CD14-positive monocyte (primary cell): Measurements from ENCODE around the gene MBIP. TPM values are rescaled to one million over a fixed set of nuclear protein-coding genes. Genes with fewer than 3 reads are reported as not detected.

ENCODE experiments used
- DNase-seq, 3 donors: peaks; one replicate each; pipeline ENCODE4 v3.0.0-alpha.2; 2011 to 2022
- H2AFZ ChIP-seq: 2 replicates; pipeline ENCODE4 v1.6.0; 2012; ENCODE audit warnings: mild to moderate bottlenecking, low read depth, low read length, inconsistent platforms; ENCODE audit not compliant: insufficient read depth, poor library complexity, severe bottlenecking
- H3K27ac ChIP-seq, 2 donors: 1 replicate in 1 of 2; 2 replicates in 1 of 2; pipeline ENCODE4 v1.5.1; 2012 to 2013; ENCODE audit warnings: low read length in 2 of 2, control low read depth in 1 of 2, inconsistent platforms in 1 of 2, low read depth in 1 of 2, mild to moderate bottlenecking in 1 of 2
- H3K27me3 ChIP-seq, 2 donors: one replicate each; pipeline versions ENCODE4 v1.6.0 to v1.6.1; 2011 to 2013; ENCODE audit warnings: low read length in 2 of 2; ENCODE audit not compliant: control insufficient read depth in 2 of 2, insufficient read depth in 2 of 2
- H3K36me3 ChIP-seq, 2 donors: replicated peaks in 1 of 2; 1 replicate in 1 of 2; 2 replicates in 1 of 2; pipeline versions ENCODE4 v1.5.1 to v1.6.1; 2012 to 2013; ENCODE audit warnings: low read length in 2 of 2, control low read depth in 1 of 2, inconsistent platforms in 1 of 2, mild to moderate bottlenecking in 1 of 2; ENCODE audit not compliant: insufficient read depth in 2 of 2, control insufficient read depth in 1 of 2
- H3K4me1 ChIP-seq, 2 donors: 1 replicate in 1 of 2; 2 replicates in 1 of 2; pipeline versions ENCODE4 v1.5.1 to v1.6.1; 2012 to 2013; ENCODE audit warnings: low read length in 2 of 2, control low read depth in 1 of 2, inconsistent platforms in 1 of 2, mild to moderate bottlenecking in 1 of 2, moderate library complexity in 1 of 2; ENCODE audit not compliant: insufficient read depth in 2 of 2, control insufficient read depth in 1 of 2
- H3K4me2 ChIP-seq: replicated peaks from 2 replicates; pipeline ENCODE3; 2012; ENCODE audit warnings: low read length, moderate library complexity, mild to moderate bottlenecking; ENCODE audit not compliant: poor library complexity, severe bottlenecking; ENCODE audit errors: extremely low read depth
- H3K4me3 ChIP-seq, 3 experiments: fragments of 200-600 bp in 1 of 3; sonication (generic) in 1 of 3; replicated peaks in 1 of 3; 1 replicate in 2 of 3; 2 replicates in 1 of 3; pipeline ENCODE4 v1.5.1; 2011 to 2013; ENCODE audit warnings: low read length in 3 of 3, mild to moderate bottlenecking in 3 of 3, control low read depth in 2 of 3, low read depth in 2 of 3, inconsistent platforms in 1 of 3, moderate library complexity in 1 of 3
- H3K79me2 ChIP-seq: 2 replicates; pipeline ENCODE4 v1.6.0; 2012; ENCODE audit warnings: mild to moderate bottlenecking, control low read depth, inconsistent platforms, low read length, moderate library complexity; ENCODE audit not compliant: insufficient read depth
- H3K9ac ChIP-seq: 2 replicates; pipeline ENCODE4 v1.6.0; 2017; ENCODE audit warnings: low read length, mild to moderate bottlenecking; ENCODE audit not compliant: insufficient read depth, poor library complexity, severe bottlenecking
- H3K9me3 ChIP-seq, 2 donors: replicated peaks in 1 of 2; 1 replicate in 1 of 2; 2 replicates in 1 of 2; pipeline versions ENCODE4 v1.5.1 to v1.6.1; 2012 to 2013; ENCODE audit warnings: low read length in 2 of 2, control low read depth in 1 of 2; ENCODE audit not compliant: control insufficient read depth in 1 of 2, insufficient read depth in 1 of 2
- H4K20me1 ChIP-seq: 2 replicates; pipeline ENCODE4 v1.6.0; 2012; ENCODE audit warnings: mild to moderate bottlenecking, low read length, control low read depth, moderate library complexity; ENCODE audit not compliant: insufficient read depth
- H3K27ac Mint-ChIP-seq, 7 donors: one replicate each; pipeline ENCODE4 v1.8.0; 2020; ENCODE audit warnings: mild to moderate bottlenecking in 7 of 7, mixed read lengths in 7 of 7, moderate library complexity in 6 of 7, inconsistent platforms in 2 of 7
- H3K27me3 Mint-ChIP-seq, 3 donors: one replicate each; pipeline ENCODE4 v1.8.0; 2021 to 2022; ENCODE audit warnings: low read depth in 3 of 3, mild to moderate bottlenecking in 3 of 3, mixed read lengths in 3 of 3, moderate library complexity in 3 of 3, inconsistent platforms in 1 of 3
- H3K36me3 Mint-ChIP-seq, 2 donors: one replicate each; pipeline ENCODE4 v1.8.0; 2020; ENCODE audit warnings: mixed read lengths in 2 of 2, inconsistent platforms in 1 of 2, mild to moderate bottlenecking in 1 of 2
- H3K4me1 Mint-ChIP-seq: one replicate; pipeline ENCODE4 v1.8.0; 2020; ENCODE audit warnings: mild to moderate bottlenecking, mixed read lengths
- H3K4me3 Mint-ChIP-seq, 2 donors: one replicate each; pipeline ENCODE4 v1.8.0; 2020; ENCODE audit warnings: mild to moderate bottlenecking in 2 of 2, mixed read lengths in 2 of 2, moderate library complexity in 1 of 2
- H3K9me3 Mint-ChIP-seq, 7 donors: one replicate each; pipeline ENCODE4 v1.8.0; 2020 to 2022; ENCODE audit warnings: mixed read lengths in 7 of 7, mild to moderate bottlenecking in 6 of 7, moderate library complexity in 6 of 7, inconsistent platforms in 2 of 7
- WGBS: methylation state at CpG from one replicate; pipeline ENCODE4 v1.1.5; 2013; ENCODE audit warnings: missing lambda C conversion rate; ENCODE audit not compliant: insufficient coverage; 5-methylcytosine and 5-hydroxymethylcytosine counted together
- intact Hi-C, 2 donors: fragments of 100-400 bp; cut with micrococcal nuclease; formaldehyde crosslinking; loops; one replicate each; pipeline versions ENCODE4 v1.15.0 to v1.15.1; 2023
- polyA plus RNA-seq, 3 donors: library from polyadenylated mRNA; depleted of rRNA in 1 of 3; unstranded in 2 of 3; stranded (reverse) in 1 of 3; fragments of 300-500 nt in 2 of 3; fragments of >200 nt in 1 of 3; fragmentation: Illumina TruSeq in 2 of 3; gene quantifications; 1 replicate in 2 of 3; 2 replicates in 1 of 3; pipeline ENCODE4 v1.2.3, GENCODE V29; 2012 to 2021
- TF ChIP-seq, protein P1 (sequence below): fragments of 200-600 bp; IDR thresholded peaks from one replicate; pipeline ENCODE4 v1.8.0; 2022; ENCODE audit warnings: antibody characterized with exemption, mild to moderate bottlenecking

Gene MBIP
- polyA plus RNA-seq, 3 donors = 6.6 to 9.1 (median 8.0) TPM

DNA sequence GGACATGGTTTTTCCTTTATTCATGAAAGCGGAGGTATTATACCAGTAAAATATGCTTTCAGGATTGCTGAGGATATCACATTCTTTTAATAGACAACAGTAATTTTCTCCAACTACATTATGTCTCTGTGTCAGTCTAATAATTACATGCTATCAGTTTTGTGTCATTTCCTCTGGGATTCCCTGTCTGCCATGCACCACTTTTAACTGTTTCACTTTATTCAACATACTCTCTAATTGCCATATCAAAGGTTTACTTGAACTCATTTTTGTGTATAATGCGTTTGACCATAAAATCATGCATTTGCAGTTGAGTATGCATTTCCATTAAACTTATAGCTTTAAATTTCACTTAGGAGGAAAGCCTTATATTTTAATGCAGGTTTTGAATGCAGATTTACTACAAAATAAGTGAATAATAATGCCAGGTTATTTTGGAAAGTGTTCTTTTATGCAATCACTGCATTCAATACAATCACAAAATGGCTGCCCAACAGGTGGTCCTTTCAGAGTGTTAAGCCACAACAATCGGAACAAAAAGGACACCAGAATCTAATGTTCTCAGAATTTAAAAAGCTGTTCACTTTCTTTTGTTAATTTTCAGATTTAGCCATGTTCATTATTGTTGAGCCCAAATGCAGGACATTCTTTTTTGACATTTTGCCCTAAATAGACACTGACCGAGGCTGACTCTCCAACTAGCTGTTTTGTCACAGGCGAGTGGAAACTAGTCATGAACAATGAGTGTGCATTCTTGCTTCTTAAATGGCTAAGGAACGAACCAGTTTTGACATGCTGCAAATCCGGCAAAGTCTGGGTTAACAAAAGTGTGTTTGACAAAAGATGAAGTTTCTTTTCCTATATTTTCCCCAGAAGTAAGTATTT, 40.9 kb downstream of the MBIP start:
- H3K27ac ChIP-seq = no peak overlapping the region
- H3K27ac Mint-ChIP-seq = no peak overlapping the region
- H2AFZ ChIP-seq = no peak overlapping the region
- H3K4me3 ChIP-seq = no peak overlapping the region
- H3K9ac ChIP-seq = no peak overlapping the region
- H3K4me1 ChIP-seq = no peaks in the 10 kb centered on the region
- no peaks in the 10 kb centered on the region for H3K4me1 Mint-ChIP-seq
- no peaks in the 10 kb centered on the region for H4K20me1 ChIP-seq
- H3K27me3 Mint-ChIP-seq = peaks cover 9 to 19% (median 9%) of the 10 kb centered on the region in 3 donors
- no peaks in the 10 kb centered on the region for H3K36me3 Mint-ChIP-seq
- TF ChIP-seq, protein P1, sequence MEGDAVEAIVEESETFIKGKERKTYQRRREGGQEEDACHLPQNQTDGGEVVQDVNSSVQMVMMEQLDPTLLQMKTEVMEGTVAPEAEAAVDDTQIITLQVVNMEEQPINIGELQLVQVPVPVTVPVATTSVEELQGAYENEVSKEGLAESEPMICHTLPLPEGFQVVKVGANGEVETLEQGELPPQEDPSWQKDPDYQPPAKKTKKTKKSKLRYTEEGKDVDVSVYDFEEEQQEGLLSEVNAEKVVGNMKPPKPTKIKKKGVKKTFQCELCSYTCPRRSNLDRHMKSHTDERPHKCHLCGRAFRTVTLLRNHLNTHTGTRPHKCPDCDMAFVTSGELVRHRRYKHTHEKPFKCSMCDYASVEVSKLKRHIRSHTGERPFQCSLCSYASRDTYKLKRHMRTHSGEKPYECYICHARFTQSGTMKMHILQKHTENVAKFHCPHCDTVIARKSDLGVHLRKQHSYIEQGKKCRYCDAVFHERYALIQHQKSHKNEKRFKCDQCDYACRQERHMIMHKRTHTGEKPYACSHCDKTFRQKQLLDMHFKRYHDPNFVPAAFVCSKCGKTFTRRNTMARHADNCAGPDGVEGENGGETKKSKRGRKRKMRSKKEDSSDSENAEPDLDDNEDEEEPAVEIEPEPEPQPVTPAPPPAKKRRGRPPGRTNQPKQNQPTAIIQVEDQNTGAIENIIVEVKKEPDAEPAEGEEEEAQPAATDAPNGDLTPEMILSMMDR = no peak
- no peaks in the 10 kb centered on the region for H3K9me3 Mint-ChIP-seq
- WGBS = 84% methylated on average over 3 of the region's 7 CpGs
- H3K36me3 ChIP-seq = no peaks in the 10 kb centered on the region
- no peaks in the 10 kb centered on the region for H3K79me2 ChIP-seq
- no peak for DNase-seq
- H3K27me3 ChIP-seq = peaks cover 13 to 33% of the 10 kb centered on the region in 2 donors
- no peak overlapping the region for H3K4me3 Mint-ChIP-seq
- intact Hi-C loops = no loop called here
- no peaks in the 10 kb centered on the region for H3K9me3 ChIP-seq
- no peak overlapping the region for H3K4me2 ChIP-seq

DNA sequence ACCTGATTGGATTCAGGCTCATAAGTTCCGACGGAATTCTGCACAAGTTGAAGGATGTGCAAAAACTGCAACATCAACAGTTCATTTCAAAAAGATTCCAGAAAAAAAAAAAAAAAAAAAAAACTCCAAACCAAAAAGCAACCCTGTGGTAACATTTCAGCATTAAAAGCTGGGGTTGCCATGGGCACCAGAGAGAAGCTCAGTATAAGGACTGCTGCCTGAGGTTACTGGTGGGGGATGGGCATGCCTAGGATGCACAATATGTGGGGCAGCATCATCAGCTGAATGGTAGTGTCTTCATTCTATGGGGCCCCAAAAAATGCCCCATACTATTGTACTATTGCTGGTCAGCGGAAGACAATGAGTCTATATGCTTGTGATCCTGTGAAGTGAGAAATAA, 44.7 kb downstream of the MBIP start:
- DNase-seq = no peak
- no peaks in the 10 kb centered on the region for H4K20me1 ChIP-seq
- H3K27me3 Mint-ChIP-seq = peaks cover 42 to 56% (median 43%) of the 10 kb centered on the region in 3 donors
- no peak overlapping the region for H2AFZ ChIP-seq
- peaks cover 17% of the 10 kb centered on the region for H3K4me1 Mint-ChIP-seq
- H3K9me3 ChIP-seq = no peaks in the 10 kb centered on the region
- intact Hi-C loops = no loop called here
- no peaks in the 10 kb centered on the region for H3K36me3 Mint-ChIP-seq
- no peak overlapping the region for H3K4me2 ChIP-seq
- H3K4me3 ChIP-seq = no peak overlapping the region
- H3K27me3 ChIP-seq = peaks cover 44 to 66% of the 10 kb centered on the region in 2 donors
- WGBS = 100% methylated on average over 2 of the region's 3 CpGs
- H3K79me2 ChIP-seq = no peaks in the 10 kb centered on the region
- no peak overlapping the region for H3K27ac Mint-ChIP-seq
- TF ChIP-seq, protein P1 = no peak
- no peak overlapping the region for H3K9ac ChIP-seq
- H3K36me3 ChIP-seq = no peaks in the 10 kb centered on the region
- H3K27ac ChIP-seq = no peak overlapping the region
- peak overlapping the region in 1 of 2 donors; percentile 28 for H3K4me3 Mint-ChIP-seq
- peaks cover 0 to 9% (median 2%) of the 10 kb centered on the region in 7 donors for H3K9me3 Mint-ChIP-seq
- peaks cover 8 to 12% of the 10 kb centered on the region in 2 donors for H3K4me1 ChIP-seq
